HEK293 (cell line): ENCODE data around the gene GALNT2.

Source experiments
- CTCF ChIP-seq: fragments of 450-650 bp; formaldehyde crosslinking; IDR thresholded peaks from 2 replicates; pipeline ENCODE4 v1.5.1; 2016; ENCODE audit warnings: missing biosample characterization, missing genetic modification characterization
- OSR2 ChIP-seq: fragments of 450-650 bp; formaldehyde crosslinking; IDR thresholded peaks from 2 replicates; pipeline ENCODE4 v1.5.1; 2016; ENCODE audit warnings: missing biosample characterization, missing genetic modification characterization
- REPIN1 ChIP-seq: fragments of 450-650 bp; formaldehyde crosslinking; IDR thresholded peaks from 2 replicates; pipeline ENCODE4 v1.5.1; 2017; ENCODE audit warnings: missing biosample characterization, missing genetic modification characterization, low read depth
- ZBTB11 ChIP-seq: fragments of 450-650 bp; formaldehyde crosslinking; conservative IDR thresholded peaks from 2 replicates; pipeline ENCODE4 v1.5.1; 2016; ENCODE audit warnings: low read depth, missing biosample characterization, missing genetic modification characterization
- ZBTB49 ChIP-seq: fragments of 450-650 bp; formaldehyde crosslinking; IDR thresholded peaks from 2 replicates; pipeline ENCODE4 v1.5.1; 2016; ENCODE audit warnings: missing biosample characterization, missing genetic modification characterization, low read depth
- ZNF114 ChIP-seq: fragments of 450-650 bp; formaldehyde crosslinking; IDR thresholded peaks from 2 replicates; pipeline ENCODE4 v1.5.0; 2017; ENCODE audit warnings: missing biosample characterization, missing genetic modification characterization
- ZNF184 ChIP-seq: fragments of 450-650 bp; IDR thresholded peaks from 2 replicates; pipeline ENCODE4 v1.5.1; 2018; ENCODE audit warnings: missing biosample characterization, mild to moderate bottlenecking, missing genetic modification characterization
- ZNF350 ChIP-seq: fragments of 450-650 bp; formaldehyde crosslinking; IDR thresholded peaks from 2 replicates; pipeline ENCODE4 v1.5.0; 2017; ENCODE audit warnings: missing biosample characterization, mild to moderate bottlenecking, missing genetic modification characterization
- ZNF558 ChIP-seq: fragments of 450-650 bp; formaldehyde crosslinking; IDR thresholded peaks from 2 replicates; pipeline ENCODE4 v1.5.1; 2016; ENCODE audit warnings: missing biosample characterization, missing genetic modification characterization
- TF ChIP-seq, protein P1 (sequence below): fragments of 450-650 bp; formaldehyde crosslinking; IDR thresholded peaks from 2 replicates; pipeline ENCODE4 v1.5.1; 2016; ENCODE audit warnings: missing biosample characterization, missing genetic modification characterization
- TF ChIP-seq, protein P2 (sequence below): fragments of 450-650 bp; formaldehyde crosslinking; IDR thresholded peaks from 2 replicates; pipeline ENCODE4 v1.5.1; 2017; ENCODE audit warnings: missing biosample characterization, missing genetic modification characterization

DNA sequence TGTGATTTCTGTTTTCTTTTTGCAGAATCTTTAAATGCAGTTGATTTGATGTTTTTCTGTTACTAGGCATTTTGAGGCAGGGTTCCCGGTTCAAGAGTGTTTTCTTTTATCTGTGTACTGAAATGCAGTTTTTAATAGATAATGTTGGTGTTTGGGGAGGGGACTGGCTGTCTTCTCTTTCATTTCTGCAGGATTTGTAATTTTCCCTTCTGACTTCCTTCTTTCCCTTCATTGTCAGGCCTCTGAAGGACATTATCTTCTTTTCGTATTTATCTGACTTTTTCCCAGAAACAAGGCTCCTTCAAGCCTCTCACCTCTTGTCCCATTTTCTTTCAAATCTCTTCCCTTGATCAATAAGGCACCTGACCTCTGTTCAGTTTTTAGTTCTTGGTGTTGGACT is 1.5 kb upstream of the GALNT2 start:
- TF ChIP-seq ZNF184, result no peak
- TF ChIP-seq, protein P1, sequence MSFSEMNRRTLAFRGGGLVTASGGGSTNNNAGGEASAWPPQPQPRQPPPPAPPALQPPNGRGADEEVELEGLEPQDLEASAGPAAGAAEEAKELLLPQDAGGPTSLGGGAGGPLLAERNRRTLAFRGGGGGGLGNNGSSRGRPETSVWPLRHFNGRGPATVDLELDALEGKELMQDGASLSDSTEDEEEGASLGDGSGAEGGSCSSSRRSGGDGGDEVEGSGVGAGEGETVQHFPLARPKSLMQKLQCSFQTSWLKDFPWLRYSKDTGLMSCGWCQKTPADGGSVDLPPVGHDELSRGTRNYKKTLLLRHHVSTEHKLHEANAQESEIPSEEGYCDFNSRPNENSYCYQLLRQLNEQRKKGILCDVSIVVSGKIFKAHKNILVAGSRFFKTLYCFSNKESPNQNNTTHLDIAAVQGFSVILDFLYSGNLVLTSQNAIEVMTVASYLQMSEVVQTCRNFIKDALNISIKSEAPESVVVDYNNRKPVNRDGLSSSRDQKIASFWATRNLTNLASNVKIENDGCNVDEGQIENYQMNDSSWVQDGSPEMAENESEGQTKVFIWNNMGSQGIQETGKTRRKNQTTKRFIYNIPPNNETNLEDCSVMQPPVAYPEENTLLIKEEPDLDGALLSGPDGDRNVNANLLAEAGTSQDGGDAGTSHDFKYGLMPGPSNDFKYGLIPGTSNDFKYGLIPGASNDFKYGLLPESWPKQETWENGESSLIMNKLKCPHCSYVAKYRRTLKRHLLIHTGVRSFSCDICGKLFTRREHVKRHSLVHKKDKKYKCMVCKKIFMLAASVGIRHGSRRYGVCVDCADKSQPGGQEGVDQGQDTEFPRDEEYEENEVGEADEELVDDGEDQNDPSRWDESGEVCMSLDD, result no peak
- TF ChIP-seq ZBTB11, result no peak
- no peak for TF ChIP-seq OSR2 (tag by site-specific recombination)
- no peak for TF ChIP-seq CTCF (tag by site-specific recombination)
- TF ChIP-seq, protein P2, sequence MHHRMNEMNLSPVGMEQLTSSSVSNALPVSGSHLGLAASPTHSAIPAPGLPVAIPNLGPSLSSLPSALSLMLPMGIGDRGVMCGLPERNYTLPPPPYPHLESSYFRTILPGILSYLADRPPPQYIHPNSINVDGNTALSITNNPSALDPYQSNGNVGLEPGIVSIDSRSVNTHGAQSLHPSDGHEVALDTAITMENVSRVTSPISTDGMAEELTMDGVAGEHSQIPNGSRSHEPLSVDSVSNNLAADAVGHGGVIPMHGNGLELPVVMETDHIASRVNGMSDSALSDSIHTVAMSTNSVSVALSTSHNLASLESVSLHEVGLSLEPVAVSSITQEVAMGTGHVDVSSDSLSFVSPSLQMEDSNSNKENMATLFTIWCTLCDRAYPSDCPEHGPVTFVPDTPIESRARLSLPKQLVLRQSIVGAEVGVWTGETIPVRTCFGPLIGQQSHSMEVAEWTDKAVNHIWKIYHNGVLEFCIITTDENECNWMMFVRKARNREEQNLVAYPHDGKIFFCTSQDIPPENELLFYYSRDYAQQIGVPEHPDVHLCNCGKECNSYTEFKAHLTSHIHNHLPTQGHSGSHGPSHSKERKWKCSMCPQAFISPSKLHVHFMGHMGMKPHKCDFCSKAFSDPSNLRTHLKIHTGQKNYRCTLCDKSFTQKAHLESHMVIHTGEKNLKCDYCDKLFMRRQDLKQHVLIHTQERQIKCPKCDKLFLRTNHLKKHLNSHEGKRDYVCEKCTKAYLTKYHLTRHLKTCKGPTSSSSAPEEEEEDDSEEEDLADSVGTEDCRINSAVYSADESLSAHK (tag by site-specific recombination), result no peak
- no peak for TF ChIP-seq ZBTB49 (tag by site-specific recombination)
- TF ChIP-seq ZNF558 (tag by site-specific recombination), result no peak
- TF ChIP-seq ZNF350 (tag by site-specific recombination), result no peak
- no peak for TF ChIP-seq REPIN1 (tag by site-specific recombination)
- TF ChIP-seq ZNF114 (tag by site-specific recombination), result no peak
